GM19467 (cell line): Measurements from ENCODE around the gene MED22.

Experiments used
- ATAC-seq: cut with Tn5 transposase; IDR thresholded peaks from one replicate; pipeline ENCODE4 v1.9.1; 2021; ENCODE audit warnings: mild to moderate bottlenecking, moderate library complexity; ENCODE audit not compliant: unreplicated experiment

MED22 gene

DNA sequence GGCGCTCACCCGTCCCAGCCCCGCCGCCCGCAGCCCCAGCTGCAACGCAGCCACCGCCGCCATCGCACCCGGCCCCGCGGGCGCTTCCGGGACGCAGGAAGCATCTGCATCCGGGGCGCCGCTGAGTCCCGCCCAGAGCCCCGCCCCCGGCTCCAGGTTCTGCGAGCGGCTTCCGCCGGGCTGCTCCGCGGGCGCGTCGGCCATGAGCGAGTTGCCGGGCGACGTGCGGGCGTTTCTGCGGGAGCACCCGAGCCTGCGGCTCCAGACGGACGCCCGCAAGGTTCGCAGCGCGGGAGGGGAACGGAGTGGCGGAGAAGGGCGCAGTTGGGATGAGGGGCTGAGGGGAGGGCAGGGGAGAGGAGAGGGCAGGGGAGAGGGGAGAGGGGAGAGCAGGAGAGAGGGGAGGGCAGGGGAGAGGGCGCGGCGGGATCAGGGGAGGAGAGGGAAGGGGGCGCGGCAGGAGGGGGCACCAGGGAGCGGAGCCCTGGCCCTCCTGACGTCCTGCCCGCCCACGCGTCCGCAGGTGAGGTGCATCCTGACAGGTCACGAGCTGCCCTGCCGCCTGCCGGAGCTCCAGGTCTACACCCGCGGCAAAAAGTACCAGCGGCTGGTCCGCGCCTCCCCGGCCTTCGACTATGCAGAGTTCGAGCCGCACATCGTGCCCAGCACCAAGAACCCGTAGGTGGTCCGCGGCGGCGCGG is 8.6 kb upstream of the MED22 start, which contains the start of the genes SURF1 and SURF2:
SURF1 (minus strand) TSS at position 97 of the 701 bp plus-strand sequence; CDS start at position 63, 34 bp downstream.
SURF2 (plus strand) TSS at position 160 of the 701 bp plus-strand sequence; CDS start at position 203, 43 bp downstream.
- ATAC-seq, result peak; percentile 43

- ATAC-seq, result peak; percentile 17
Observed at GRCh38 chr9:133355881-133356357, 8.0 kb upstream of the MED22 start.

GRCh38 chr9:133354766-133355165 is 6.8 kb upstream of the MED22 start:
- ATAC-seq, result no peak

GRCh38 chr9:133353548-133353947 is 5.6 kb upstream of the MED22 start:
- no peak for ATAC-seq

DNA sequence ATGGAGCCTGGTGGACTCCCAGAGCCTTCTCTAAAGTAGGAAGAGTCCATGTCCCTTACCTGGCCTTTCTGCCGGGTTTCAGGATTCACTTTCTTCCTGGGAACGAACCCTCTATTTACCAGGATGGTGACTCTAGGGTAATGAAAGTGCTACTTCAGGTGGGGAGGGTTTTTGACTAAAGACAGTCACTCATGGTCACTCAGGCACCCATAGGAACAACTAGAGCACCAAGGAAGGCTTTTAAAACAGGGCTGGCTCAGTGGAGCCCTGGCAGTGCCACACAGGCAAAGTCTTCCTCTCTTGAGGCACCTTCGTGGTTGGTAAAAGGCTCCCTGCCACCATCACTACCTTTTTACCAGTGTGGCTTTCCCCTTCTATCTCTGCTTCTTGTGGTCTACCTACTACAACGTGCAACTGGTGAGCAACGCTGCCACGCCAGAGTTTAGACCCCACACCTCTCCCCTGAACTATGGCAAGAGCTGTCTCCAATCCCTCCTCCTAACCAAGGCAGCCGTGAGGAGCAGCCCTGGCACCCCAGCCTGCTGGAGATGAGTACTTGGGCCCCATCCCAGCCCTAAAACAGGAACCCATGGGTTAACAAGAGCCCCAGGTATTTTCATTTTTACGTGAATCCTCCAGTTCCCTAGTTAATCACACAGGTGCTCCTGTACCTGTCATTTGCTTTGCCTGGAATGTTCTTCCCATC is 4.9 kb upstream of the MED22 start:
- ATAC-seq, result no peak

DNA sequence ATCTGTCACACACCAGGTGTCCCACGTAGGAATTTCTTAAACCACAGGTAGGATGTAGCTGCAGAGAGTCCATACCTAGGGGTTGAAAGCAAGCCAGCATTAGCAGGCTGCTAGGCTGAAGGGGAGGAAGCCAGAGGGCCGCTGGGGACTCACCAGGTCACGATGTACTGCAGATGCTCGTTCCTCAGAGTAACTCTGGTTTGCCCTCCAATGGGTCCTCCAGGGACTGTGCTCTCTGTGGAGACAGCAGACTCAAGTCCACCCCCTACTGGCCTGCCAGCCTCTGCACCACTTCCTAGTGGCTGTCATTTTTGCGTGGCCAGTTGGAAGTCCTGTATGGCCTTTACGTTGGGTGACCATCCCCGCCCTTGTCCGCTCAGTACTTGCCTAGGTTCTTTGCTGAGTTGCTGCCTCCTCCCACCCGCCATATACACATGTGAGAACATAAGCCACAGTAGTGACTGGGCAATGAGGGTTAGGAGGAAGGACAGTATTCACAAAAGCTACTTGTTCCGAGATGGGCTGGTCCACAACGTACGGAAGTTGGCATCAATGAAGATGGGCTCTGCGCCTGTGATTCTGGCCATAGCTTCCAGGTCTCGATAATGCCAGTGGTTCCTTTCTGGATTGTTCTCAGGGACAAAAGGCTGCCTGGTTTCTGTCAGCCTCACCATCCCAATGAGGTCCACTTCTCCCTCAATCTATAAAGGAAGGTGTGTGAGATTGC is 4.1 kb upstream of the MED22 start:
- ATAC-seq, result no peak

DNA sequence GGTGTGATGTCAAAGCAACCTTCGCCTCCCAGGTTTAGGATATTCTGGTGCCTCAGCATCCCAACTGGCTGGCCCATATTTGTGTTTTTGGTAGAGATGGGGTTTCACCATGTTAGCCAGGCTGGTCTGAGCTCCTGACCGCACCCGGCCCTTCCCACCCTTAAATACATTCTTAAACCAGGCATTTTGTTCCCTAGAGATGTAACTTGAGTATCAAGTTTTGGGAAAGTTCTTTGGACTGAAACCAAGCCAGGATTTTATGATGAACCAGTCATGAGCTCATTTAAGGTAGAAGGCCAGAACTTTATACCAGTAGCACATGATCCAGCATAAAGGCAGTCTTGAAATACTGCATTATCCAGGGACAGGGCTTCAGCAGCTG is 3.6 kb upstream of the MED22 start:
- ATAC-seq, result no peak

- no peak for ATAC-seq
Observed at GRCh38 chr9:133349965-133350616, 2.2 kb upstream of the MED22 start.

GRCh38 chr9:133348718-133349573 is 1.0 kb upstream of the MED22 start:
- no peak for ATAC-seq

DNA sequence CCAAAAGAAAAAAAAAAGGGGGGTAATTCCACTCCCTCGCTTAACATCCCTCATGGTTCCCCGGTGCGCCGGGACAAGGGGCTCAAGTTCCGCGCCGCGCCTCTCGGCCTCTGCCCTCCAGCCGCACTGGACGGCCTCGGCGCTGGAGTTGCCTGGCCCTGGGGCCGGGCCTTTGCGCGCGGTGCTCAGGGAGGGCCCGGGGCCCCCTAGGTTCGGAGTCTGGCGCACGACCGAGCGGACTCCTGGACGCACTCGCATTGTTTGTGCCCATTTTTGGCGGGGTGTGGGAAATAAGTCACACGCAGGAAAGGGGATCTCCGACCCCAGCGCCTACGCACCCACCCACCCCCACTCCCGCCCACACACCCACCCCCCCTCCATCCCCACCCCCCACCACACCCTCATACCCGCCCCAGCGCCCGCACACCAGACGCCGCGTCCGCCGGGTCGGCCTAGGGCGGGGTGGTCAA is 381 bp downstream of the MED22 start:
- ATAC-seq, result peak; percentile 27

GRCh38 chr9:133346021-133346785 is 1.7 kb downstream of the MED22 start:
- no peak for ATAC-seq

DNA sequence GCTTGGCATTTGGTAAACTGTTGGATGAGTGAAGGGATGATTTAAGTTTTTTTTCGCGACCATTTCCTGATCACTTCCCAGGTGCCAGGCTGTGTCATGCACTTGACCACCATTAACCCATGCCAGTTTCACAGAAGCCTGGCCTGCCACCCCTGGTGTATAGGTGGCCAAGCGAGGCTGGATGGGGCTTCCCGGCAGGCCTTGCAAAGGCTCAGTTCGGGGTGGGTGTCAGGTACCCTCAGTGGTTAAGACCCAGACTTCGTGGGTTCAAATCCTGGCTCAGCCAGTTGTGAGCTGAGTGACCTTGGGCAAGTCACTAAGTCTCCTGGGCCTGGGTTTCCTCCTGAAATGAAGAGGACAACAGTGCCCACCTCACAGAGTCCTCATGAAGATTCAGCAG is 2.3 kb downstream of the MED22 start:
- ATAC-seq, result no peak

DNA sequence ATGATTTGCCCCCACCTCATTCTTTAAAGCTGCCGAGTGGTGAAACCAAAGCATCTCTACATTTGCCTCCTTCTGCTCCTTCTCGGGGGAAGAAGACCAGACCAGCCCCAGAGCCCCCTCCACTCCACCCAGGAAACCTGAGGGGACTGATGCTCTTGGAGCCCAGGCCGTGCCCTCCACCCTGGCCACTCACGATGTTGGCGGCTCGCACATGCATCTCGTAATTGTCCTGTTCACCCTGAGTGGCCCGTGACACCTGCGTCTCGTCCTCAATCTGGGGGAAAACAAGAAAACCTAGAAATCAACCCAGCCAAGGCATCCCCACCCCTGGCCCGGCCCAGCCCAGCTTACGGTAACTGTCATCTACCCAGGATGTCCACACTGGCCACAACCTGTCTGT is 3.0 kb downstream of the MED22 start:
- no peak for ATAC-seq

GRCh38 chr9:133344071-133344470 is 3.9 kb downstream of the MED22 start:
- ATAC-seq, result no peak

DNA sequence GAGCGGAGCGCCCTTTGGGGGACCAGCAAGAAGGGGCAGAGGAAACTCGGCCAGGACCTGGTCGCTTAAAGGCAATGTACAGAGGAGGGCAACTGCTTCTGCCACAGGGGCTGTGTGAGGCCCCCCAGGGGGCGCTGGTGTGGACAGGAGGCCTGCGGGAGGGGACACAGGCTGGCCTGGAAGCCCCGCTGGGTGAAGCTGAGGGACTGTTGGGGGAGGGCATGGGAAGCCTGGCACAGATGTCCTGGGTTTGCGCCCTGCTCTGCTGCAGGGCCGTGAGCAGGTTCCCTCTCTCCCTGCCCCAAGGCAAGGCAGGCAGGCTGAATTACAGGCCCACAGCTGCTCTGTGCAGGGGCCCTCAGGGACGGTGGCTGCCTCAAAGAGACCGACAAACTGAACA is 5.4 kb downstream of the MED22 start:
- no peak for ATAC-seq

GRCh38 chr9:133342069-133342406 is 5.9 kb downstream of the MED22 start:
- ATAC-seq, result no peak

- no peak for ATAC-seq
Observed at GRCh38 chr9:133341369-133342068, 6.4 kb downstream of the MED22 start.

DNA sequence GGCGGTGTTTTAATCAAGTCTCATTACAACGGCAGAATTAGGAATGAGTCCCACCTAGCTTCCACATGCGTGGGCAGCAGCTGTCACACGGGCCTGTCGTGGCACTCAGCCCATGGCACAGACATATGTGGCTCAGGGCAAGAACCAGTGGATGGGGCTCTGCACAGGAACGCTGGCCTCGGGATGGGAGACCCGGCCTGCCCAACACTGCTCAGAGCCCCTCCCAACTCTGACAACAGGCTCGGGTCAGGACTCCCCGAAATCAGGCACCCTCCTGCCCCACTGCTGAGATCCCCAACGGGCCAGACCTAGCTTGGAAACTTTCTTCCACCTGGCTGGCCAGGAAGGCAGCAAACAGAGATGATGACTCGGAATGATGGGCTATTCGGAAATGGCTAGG is 7.0 kb downstream of the MED22 start:
- no peak for ATAC-seq

DNA sequence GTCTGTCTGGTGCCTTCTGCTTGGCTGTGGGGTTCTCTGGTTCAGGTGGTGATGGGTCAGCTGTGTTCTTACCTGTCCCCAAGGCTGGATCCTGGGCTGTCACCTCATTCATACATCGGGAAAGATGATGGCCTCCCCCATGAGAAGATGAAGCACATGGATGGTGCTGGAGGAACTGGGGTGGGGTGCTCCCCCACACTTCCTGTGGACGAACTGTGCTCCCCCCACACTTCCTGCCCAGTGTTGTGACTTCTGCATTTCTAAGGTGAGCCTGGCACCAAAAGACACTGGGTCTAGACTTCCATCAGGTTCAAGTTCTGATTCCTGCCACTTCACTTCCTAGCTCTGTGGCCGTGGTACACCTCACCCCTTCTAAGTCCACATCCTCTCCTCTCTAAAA is 7.7 kb downstream of the MED22 start:
- ATAC-seq, result no peak
